HG03565 (cell line): ENCODE data around the gene NAV2.
"Not testable (repeated sequence)": the region's sequence is repeated elsewhere in the genome, so short reads cannot be mapped to it uniquely, and the experiment has no call there.

Source experiments
- ATAC-seq: cut with Tn5 transposase; IDR thresholded peaks from one replicate; pipeline ENCODE4 v1.9.1; 2021; ENCODE audit warnings: mild to moderate bottlenecking, moderate library complexity; ENCODE audit not compliant: unreplicated experiment

NAV2 gene

GRCh38 chr11:19938866-19939265, 226.2 kb downstream of the NAV2 start:
- no peak for ATAC-seq

- no peak for ATAC-seq
These were observed 226.8 kb downstream of the NAV2 start for GRCh38 chr11:19939415-19939929.

- no peak for ATAC-seq
These were observed 228.2 kb downstream of the NAV2 start for GRCh38 chr11:19940831-19941230.

GRCh38 chr11:19946681-19947080, 234.0 kb downstream of the NAV2 start:
- ATAC-seq, result no peak

- no peak for ATAC-seq
These were observed 235.0 kb downstream of the NAV2 start for GRCh38 chr11:19947537-19948114.

GRCh38 chr11:19949606-19950005, 237.0 kb downstream of the NAV2 start:
- ATAC-seq, result no peak

GRCh38 chr11:19951558-19952115, 239.0 kb downstream of the NAV2 start:
- ATAC-seq, result peak; percentile 73

GRCh38 chr11:19952116-19952605, 239.5 kb downstream of the NAV2 start:
- ATAC-seq, result no peak

GRCh38 chr11:19952911-19953310, 240.3 kb downstream of the NAV2 start:
- no peak for ATAC-seq

GRCh38 chr11:19953336-19953735, 240.7 kb downstream of the NAV2 start:
- no peak for ATAC-seq

- ATAC-seq, result no peak
These were observed 241.3 kb downstream of the NAV2 start for GRCh38 chr11:19953909-19954308.

- no peak for ATAC-seq
These were observed 242.3 kb downstream of the NAV2 start for GRCh38 chr11:19954899-19955298.

GRCh38 chr11:19955660-19956059, 243.0 kb downstream of the NAV2 start:
- no peak for ATAC-seq

GRCh38 chr11:19956228-19956627, 243.6 kb downstream of the NAV2 start:
- ATAC-seq, result no peak

GRCh38 chr11:19957294-19957943, 244.8 kb downstream of the NAV2 start:
- ATAC-seq, result no peak

GRCh38 chr11:19958204-19958603, 245.6 kb downstream of the NAV2 start:
- no peak for ATAC-seq

- ATAC-seq, result no peak
These were observed 246.6 kb downstream of the NAV2 start for GRCh38 chr11:19959210-19959609.

GRCh38 chr11:19959648-19960059, 247.0 kb downstream of the NAV2 start:
- no peak for ATAC-seq

- not testable (repeated sequence) for ATAC-seq
These were observed 247.8 kb downstream of the NAV2 start for GRCh38 chr11:19960410-19960809.

GRCh38 chr11:19961225-19961624, 248.6 kb downstream of the NAV2 start:
- no peak for ATAC-seq

GRCh38 chr11:19962053-19962800, 249.6 kb downstream of the NAV2 start:
- ATAC-seq, result no peak
